ENCODE data around the gene ELOVL2. TPM values are rescaled to one million over a fixed set of nuclear protein-coding genes. Genes with fewer than 3 reads are reported as not detected.

ELOVL2 gene
- total and polyA plus RNA-seq, 7 donors = 0.16 to 0.83 (median 0.41) TPM; not detected in 2

DNA sequence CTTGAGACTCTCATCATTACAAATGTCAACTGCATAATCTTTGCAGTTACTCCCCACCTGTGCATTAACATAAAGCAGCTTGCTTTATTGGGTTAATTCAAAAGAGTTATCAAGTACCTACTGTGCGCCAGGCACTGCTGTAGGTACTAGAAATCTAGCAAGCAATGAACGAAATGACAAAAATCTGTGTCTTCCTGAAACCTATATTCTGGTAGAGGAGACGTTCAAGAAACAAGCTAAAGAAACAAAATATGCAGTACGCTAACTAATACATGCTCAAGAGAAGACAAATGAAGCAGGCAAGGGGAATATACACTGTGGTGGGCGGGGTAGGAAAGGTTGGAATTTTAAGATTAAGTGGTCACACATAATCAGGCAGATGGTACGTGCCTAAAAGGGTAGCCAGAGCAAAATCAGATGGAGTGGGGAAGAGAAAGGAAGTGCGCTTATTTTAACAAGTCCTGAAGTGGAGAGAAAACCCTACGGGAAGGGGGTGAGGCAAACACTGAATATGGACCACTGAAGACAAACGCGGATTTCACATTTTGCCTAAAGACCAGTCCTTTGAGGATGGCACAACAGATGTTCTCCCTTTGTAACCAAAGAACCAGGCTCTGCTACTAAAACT, 1.2 kb downstream of the ELOVL2 start:
- WGBS, 2 donors = 31 to 36% methylated on average over 10 of the region's 10 CpGs
- Histone ChIP-seq H3K9me3 (no peaks in the 10 kb centered on the region), H3K27me3 (peaks cover 24 to 92% (median 47%) of the 10 kb centered on the region in 3 donors), H3K4me3 (no peak overlapping the region), H3K4me1 (peaks cover 0 to 14% (median 11%) of the 10 kb centered on the region in 4 donors), H3K27ac (no peak overlapping the region), H3K36me3 (no peaks in the 10 kb centered on the region)
- intact Hi-C loops (cut with DNase I) = no loop called here
- DNase-seq = no peak
- TF ChIP-seq POLR2A (IDR thresholded peaks at IDR 0.05) (no peak), EP300 (IDR thresholded peaks at IDR 0.05) (no peak), POLR2AphosphoS5 (IDR thresholded peaks at IDR 0.05) (no peak)
- TF ChIP-seq, protein P1, sequence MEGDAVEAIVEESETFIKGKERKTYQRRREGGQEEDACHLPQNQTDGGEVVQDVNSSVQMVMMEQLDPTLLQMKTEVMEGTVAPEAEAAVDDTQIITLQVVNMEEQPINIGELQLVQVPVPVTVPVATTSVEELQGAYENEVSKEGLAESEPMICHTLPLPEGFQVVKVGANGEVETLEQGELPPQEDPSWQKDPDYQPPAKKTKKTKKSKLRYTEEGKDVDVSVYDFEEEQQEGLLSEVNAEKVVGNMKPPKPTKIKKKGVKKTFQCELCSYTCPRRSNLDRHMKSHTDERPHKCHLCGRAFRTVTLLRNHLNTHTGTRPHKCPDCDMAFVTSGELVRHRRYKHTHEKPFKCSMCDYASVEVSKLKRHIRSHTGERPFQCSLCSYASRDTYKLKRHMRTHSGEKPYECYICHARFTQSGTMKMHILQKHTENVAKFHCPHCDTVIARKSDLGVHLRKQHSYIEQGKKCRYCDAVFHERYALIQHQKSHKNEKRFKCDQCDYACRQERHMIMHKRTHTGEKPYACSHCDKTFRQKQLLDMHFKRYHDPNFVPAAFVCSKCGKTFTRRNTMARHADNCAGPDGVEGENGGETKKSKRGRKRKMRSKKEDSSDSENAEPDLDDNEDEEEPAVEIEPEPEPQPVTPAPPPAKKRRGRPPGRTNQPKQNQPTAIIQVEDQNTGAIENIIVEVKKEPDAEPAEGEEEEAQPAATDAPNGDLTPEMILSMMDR (IDR thresholded peaks at IDR 0.05) = no peak

DNA sequence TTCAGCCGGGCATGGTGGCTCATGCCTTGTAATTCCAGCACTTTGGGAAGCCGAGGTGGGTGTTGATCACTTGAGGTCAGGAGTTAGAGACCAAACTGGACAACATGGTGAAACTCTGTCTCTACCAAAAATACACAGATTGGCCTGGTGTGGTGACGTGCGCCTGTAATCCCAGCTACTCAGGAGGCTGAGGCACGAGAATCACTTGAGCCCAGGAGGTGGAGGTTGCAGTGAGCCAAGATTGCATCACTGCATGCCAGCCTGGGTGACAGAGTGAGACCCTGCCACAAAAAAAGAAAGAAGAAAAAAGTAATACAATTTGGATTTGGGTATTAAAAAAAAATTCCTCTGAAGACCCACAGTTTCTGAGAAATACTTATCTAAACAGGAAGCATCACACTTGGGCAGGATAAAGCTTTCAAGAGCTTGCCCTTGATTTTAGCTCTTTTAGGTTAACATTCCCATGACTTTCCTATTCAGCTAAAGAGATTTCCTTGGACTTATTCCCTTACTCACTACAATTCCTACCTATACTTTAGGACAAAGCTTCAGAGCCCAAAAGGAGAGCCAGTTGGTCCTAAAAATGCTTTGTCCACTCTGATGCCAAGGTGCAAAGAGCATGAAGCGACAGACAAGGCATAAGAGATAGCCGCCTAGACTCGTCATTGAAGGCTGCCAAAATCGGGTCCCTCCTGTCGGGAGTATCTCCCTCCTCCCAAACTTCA, 1.9 kb downstream of the ELOVL2 start:
- DNase-seq = no peak
- Histone ChIP-seq H3K27me3 (peaks cover 24 to 86% (median 44%) of the 10 kb centered on the region in 3 donors), H3K36me3 (no peaks in the 10 kb centered on the region), H3K9me3 (no peaks in the 10 kb centered on the region), H3K27ac (no peak overlapping the region), H3K4me1 (peaks cover 0 to 14% (median 11%) of the 10 kb centered on the region in 4 donors), H3K4me3 (no peak overlapping the region)
- WGBS, 2 donors = 60 to 62% methylated on average over 10 of the region's 10 CpGs
- intact Hi-C loops (cut with DNase I) = no loop called here
- TF ChIP-seq EP300 (IDR thresholded peaks at IDR 0.05) = no peak
- TF ChIP-seq, protein P1 (IDR thresholded peaks at IDR 0.05) = no peak
- no peak for TF ChIP-seq POLR2AphosphoS5 (IDR thresholded peaks at IDR 0.05)
- no peak for TF ChIP-seq POLR2A (IDR thresholded peaks at IDR 0.05)

DNA sequence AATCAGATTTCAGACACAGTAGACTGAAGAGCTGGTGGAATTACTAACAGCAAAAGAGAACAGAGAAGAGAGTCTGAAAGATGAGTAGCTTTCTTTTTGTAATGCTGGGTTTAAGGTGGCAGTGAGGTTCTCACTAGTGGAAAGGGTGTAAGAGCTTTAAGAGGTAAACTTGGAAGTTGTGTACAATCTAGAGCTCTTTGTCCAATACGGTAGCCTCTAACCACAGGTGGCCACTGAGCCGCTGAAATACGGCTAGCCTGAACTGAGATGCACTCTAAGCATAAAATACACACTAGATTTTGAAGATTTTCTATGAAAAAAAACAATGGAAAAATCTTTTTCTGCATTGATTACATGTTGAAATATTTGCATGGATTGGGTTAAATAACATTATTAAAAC, 4.0 kb downstream of the ELOVL2 start:
- H3K4me1 ChIP-seq = peaks cover 0 to 14% (median 11%) of the 10 kb centered on the region in 4 donors
- no peak for DNase-seq
- H3K27me3 ChIP-seq = peaks cover 16 to 66% (median 25%) of the 10 kb centered on the region in 3 donors
- WGBS, 2 donors = 61 to 76% methylated on average over 3 of the region's 3 CpGs
- intact Hi-C loops (cut with DNase I) = no loop called here
- H3K4me3 ChIP-seq = no peak overlapping the region
- no peaks in the 10 kb centered on the region for H3K9me3 ChIP-seq
- no peak overlapping the region for H3K27ac ChIP-seq
- H3K36me3 ChIP-seq = no peaks in the 10 kb centered on the region
- TF ChIP-seq, protein P1 (IDR thresholded peaks at IDR 0.05) = no peak
- no peak for TF ChIP-seq EP300 (IDR thresholded peaks at IDR 0.05)
- no peak for TF ChIP-seq POLR2A (IDR thresholded peaks at IDR 0.05)

DNA sequence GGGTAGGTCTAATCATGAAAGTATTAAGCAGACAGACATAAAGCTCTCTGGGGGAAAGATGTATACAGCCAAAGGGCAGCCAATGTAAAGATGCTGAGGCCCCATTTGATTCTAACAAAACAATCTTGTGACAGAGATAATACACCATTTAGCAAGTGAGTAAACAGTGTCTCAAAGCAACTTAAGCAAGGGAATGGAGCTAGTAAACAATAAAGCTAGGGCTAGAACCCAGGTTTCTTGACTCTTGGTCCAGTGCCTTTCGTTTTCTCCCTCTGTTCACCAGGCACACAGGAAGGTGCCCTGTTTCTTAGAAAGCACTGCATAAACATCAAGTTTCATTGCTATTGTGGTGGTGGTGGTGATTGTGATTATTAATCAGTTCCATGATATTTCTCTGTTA, 5.1 kb downstream of the ELOVL2 start:
- Histone ChIP-seq H3K27me3 (peaks cover 6 to 56% (median 17%) of the 10 kb centered on the region in 3 donors), H3K4me1 (peaks cover 0 to 7% (median 6%) of the 10 kb centered on the region in 4 donors), H3K27ac (no peak overlapping the region), H3K9me3 (no peaks in the 10 kb centered on the region), H3K4me3 (no peak overlapping the region), H3K36me3 (no peaks in the 10 kb centered on the region)
- no peak for DNase-seq
- intact Hi-C loops (cut with DNase I) = no loop called here
- 40 to 65% methylated on average over 1 of the region's 1 CpG for WGBS, 2 donors
- TF ChIP-seq POLR2A (IDR thresholded peaks at IDR 0.05) (no peak), EP300 (IDR thresholded peaks at IDR 0.05) (no peak), POLR2AphosphoS5 (IDR thresholded peaks at IDR 0.05) (no peak)
- TF ChIP-seq, protein P1 (IDR thresholded peaks at IDR 0.05) = no peak

Measured in sigmoid colon (tissue), 7 donors.